Kidney tubule cell (primary cell): ENCODE results near the gene NALCN.
A peak's percentile ranks its signal among the peaks of the same experiment; 100 is the strongest.

Source experiments
- DNase-seq: peaks from one replicate; pipeline ENCODE4 v3.0.0-alpha.2; 2018; ENCODE audit warnings: low spot score

NALCN gene

DNA sequence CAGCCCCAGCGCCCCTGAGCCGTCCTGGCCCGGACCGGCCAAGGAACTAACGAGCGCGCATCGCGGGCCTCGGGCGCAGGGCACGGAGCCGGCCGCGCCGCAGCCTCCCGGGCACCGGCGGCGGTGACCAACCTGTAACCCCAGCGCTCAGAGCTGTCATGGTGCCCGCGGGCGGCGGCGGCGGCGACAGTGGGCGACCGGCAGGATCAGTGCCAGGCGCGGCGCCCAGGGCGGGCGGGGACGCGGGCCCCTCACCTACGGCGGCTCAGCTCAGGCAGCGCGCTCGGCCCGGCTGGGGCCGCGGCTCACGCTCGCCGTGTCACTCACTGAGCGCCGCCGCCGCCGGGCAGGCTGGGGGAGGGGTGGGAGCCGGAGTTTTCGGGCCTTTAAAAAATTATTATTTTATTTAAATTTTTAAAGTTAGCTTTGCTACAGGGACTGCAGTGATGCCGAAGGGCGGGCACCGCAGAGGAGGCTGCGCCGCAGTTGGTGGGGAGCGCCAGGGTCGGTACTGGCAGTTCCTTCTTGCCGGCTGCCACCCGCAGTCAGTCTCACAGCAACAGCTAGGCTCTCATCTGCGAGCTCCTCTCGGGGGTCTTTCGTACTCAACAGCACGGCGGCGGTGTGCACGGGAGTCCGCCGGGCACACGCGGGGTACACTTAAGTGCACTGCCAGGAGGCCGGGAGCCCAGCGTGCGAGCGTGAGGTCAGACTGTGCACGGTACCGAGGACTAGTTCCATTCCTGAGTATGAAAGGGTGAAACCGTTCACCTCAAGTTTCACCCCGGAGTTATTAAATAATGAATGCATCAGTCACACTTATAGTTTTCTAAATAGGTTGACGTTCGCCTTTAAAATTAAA is at the start of gene NALCN:
TSS of gene NALCN (minus strand) at position 328 of the 862 bp plus-strand sequence. CDS start 17,382 bp downstream, outside the sequence.
- peak; percentile 41 for DNase-seq

DNA sequence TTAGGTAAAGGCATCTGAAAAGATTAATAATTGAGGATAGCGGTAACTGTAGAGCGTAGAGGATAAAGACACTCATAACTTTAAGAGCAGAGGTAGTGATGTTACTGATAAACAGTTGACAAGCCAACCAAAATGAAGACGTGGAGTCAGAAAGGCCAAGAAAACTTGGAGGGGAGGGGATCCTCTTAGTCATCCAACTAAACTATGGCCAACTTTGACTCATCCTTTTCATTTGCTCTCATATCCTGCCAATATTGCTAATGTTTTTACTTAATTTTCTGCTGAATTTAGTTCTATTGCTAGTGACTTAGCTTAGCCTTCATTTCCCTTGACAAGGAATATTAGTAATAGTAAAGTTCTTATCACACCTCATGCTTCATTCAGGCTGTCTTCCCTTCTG is 49.6 kb upstream of the NALCN start:
- DNase-seq, result no peak

DNA sequence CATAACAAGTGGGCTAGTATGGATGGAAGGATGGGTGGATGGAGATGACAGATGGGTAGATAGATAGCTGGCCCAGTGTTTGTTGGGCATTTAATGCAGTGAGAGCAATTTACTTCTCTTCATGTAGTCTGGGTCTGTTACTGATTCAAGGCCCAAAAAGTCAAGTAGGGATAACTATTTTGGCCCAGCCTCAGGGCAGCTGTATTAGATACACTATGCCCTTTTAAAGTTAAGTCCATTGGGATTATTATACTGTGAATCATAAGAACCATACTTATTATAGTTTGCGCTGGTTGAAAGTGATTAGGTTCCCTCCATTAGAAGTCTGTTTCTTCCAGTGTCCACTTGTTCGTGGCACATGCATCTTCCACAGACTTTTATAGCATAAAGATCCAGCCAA is 40.9 kb upstream of the NALCN start:
- DNase-seq, result no peak

- peak; percentile 94 for DNase-seq
These were observed 39.6 kb upstream of the NALCN start for GRCh38 chr13:101455863-101456262.

DNA sequence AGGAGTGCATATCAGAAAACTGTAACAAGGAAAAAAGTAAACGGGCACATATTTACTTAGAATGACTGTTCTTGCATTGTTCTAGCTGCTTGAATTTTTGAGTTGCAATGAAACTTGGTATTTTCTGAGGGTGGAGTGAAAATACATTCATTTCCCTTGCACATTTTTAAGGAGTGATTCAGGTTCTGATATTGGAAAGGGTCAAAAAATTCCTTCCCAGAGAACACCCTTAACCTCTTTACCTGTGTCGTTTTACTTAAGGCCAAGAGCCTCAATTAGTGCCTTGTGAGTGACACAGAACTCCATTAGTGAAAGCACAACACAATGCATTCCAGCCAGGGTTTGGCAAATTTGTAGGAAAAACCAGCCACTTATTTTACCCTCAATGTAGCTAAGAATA is 38.5 kb upstream of the NALCN start:
- peak; percentile 82 for DNase-seq

- peak; percentile 60 for DNase-seq
These were observed 37.5 kb upstream of the NALCN start for GRCh38 chr13:101453784-101454201.

GRCh38 chr13:101452519-101453485 is 36.5 kb upstream of the NALCN start, which contains the start of gene ITGBL1:
Gene ITGBL1 (plus strand): TSS chr13:101452675. CDS start chr13:101452834, 159 bp downstream.
- no peak for DNase-seq

DNA sequence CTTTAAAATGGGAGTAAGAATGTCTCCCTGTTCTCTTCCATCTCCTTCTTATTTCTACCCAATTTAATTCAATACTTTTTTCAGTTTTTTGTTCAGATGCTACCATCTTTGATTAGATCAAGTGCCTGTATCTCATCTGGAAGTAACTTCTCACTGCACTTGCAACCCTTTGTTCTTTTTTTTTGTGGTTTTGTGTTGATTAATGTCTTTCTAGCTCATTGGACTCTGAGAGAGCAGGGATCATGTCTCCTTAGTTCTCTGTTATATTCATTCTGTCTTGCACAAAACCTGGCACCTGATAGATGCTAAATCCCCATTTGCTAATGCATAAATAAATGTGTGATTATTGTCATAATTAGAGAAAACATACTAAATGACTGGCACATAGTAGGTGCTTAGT is 35.3 kb upstream of the NALCN start:
- peak; percentile 33 for DNase-seq

- no peak for DNase-seq
These were observed 34.4 kb upstream of the NALCN start for GRCh38 chr13:101450749-101451130.

DNA sequence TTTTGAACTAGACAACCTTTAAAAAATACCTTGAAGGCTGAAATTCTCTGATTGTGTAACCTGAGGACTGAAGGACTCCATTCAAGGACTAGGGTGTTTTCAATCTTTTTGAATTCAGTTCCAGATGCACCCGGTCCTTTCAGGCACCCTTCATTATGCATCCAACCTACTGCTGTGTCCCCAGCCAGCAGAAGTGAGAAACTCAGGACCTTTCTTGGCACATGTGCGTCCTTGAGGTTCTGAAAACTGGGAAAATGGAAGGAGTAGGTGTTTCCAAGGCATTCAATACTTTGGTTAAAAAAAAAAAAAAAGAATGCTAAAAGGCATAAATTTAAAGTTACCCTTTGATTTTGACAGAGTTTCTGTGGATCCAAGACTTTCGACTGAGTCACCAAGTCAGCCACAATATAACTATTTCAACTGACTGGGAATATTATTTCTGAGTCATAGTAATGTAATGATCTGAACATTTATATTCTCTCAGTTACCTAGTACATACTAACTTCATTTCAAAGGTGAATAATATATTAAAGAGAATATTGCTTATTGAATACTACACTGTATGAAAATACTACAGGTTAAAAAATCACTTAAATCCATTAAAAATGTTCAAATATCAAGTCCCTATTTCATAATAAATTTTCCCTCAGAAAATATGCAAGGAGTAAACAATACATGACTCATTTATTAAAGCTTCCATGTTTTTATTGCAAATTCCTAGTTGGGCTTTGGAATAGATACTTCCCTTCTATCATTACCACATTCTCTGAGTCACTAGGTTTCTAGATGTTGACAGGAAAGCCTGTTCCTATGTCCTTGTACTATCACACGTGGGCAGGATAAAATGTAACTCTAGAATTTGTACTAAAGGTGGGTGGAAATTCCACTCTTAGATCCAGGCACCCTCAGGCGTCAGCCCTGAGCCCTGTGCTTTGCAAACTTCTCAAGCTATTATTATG is 33.8 kb upstream of the NALCN start:
- DNase-seq, result peak; percentile 94

DNA sequence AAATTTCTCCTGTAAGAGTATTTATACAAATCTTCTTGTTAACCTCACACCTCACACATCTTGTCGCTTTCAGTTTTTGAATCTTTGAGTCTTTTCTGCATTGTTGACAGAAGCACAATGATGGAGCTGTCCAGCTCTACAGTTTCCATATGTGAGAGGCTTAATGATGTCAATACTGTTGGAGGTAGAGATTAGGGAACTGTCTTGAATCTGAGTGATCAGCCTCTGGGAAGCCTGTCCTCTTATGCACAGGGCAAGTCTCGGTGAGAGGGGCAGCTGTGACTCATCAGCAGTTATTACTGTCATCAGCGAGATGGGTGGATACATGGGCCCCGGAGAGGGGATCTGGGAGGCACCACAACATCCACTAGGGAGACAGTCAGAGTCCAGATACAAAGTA is 31.5 kb upstream of the NALCN start:
- peak; percentile 21 for DNase-seq

DNA sequence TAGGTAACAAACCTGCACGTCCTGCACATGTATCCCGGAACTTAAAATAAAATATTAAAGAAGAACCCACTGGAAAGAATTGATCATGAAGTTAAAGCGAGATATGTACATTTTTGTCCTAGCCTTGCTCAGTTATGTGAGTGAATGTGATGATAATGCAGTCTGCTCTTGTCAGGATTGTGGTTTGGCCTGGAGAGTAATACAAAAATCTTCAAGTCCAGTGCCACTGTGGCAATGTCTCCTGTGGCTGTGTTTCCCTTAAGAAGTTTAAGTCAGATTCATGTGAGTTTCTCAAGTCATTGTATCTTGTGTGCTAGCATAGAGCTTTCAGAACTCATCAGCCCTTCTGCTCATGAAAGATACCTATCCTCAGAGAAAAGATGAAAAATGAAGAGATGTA is 18.2 kb upstream of the NALCN start:
- DNase-seq, result no peak

DNA sequence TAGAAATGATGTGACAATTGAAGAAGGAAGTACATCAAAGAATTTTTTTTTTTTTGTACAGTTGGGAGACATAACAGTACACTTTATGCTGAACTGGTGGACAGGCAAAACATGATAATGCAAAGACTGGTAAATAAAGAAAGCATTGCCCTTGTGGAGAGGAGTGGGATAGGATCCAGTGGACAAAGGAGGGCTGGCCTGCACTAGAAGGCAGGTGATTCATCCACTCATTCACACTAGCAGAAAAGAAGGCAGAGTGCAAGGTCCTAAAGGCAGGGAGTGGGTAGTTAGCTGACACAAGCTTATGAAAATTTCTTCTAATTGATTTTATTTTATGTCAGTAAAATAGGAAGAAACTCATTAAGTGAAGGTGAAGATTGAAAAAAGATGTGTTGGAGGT is 17.6 kb upstream of the NALCN start:
- DNase-seq, result no peak

DNA sequence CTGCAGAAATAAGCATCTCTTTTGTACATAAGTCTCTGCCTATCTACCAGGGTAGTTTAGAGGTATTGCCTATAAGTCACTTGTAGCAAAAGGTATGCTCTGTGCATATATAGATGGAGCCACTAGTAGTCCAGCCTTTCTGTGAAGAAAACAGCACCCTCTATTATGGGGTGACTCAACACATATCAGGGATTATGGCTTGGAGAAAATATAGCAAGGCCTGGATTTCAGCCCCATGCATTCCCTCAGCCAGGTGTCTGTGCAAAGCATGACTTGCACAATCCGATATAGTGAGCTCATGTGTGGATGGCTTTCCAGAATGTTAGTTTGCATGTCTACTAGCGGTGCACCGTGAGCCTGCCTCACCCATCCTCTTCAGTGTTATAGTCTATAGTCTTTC is 13.4 kb upstream of the NALCN start:
- no peak for DNase-seq

GRCh38 chr13:101425623-101426022 is 9.3 kb upstream of the NALCN start:
- DNase-seq, result no peak

DNA sequence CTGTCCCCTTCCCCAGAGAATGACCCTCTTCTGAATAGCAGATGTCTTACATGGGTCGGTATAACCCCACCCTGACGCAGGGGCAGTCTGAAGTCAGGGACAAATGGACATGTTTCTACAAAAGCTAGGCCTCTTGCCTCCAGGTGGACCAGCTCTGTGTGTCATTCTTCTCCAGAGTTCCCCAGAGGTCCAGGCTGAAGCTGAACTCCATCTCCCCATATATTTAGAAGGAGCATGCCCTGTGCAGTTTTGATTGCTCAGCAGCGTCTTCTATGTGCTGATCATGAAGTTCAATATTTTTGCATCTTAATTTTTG is 8.8 kb upstream of the NALCN start:
- no peak for DNase-seq

DNA sequence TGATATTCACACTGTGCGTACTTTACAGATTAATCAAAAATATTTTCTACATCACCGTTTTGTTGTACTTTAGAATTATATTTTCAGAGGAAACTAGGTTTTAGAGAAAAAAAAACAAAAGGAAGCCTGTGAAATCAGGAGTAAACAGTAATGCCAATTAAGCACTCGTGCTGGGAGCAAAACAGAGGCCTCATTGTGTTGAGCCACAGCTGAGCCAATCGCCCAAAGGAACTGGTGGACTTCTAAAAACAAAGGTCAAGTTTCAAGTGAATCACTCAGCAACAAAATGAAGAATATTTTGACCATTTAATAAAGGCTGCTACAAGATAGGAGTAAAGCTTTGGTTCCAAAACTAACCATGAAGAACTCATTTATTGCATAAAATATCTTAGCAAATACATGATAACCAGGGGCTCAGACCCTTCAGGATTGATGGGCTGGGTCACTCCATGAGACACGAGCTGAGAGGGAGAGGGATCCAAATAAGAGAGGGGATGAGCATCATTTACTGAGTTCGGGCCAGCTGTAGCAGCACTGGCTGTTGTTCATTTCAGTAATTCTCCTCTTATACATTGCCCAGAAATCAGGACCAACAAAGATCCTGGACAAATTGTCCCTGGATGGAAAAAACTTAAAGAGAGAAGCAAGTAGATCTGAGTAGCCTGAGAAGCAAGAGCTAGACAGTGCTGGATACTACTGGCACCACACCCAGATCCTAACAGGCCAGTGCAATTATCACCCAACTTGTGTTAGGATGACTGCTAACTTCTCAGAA is 8.3 kb upstream of the NALCN start:
- DNase-seq, result no peak

- DNase-seq, result no peak
These were observed 7.6 kb upstream of the NALCN start for GRCh38 chr13:101423872-101424271.

GRCh38 chr13:101417501-101417900 is 1.2 kb upstream of the NALCN start:
- no peak for DNase-seq

DNA sequence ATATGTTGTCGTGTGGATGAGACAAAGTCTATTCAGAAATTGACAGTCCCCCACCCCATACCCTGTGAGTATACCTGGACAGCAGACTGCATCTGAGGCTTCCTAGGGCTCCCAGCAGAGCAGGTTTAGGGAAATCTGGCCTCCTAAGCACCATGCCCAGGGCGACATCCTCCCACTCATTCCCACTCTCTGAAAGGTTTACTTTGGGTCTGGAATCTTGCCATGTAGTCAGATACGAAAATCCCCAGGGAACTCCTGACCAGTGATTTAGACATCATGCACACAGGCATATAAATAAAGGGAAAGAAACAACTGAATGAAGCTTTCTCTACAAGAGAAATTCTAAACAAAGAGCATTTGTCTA is 717 bp upstream of the NALCN start:
- DNase-seq, result peak; percentile 55
